Suprapubic skin (tissue), 4 donors: ENCODE measurements around the gene ZBTB7B. TPM values are rescaled to one million over a fixed set of nuclear protein-coding genes. Genes with fewer than 3 reads are reported as not detected.
"Not testable (repeated sequence)": the region's sequence is repeated elsewhere in the genome, so short reads cannot be mapped to it uniquely, and the experiment has no call there.

Experiments
- DNase-seq, 2 donors: peaks; one replicate each; pipeline ENCODE4 v3.0.0-alpha.2; 2019; ENCODE audit warnings: low spot score in 2 of 2
- H3K27ac ChIP-seq: fragments of 200-600 bp; sonication (generic); one replicate; pipeline ENCODE4 v1.5.1; 2019
- H3K27me3 ChIP-seq: fragments of 200-600 bp; sonication (generic); one replicate; pipeline ENCODE4 v1.5.1; 2019
- H3K36me3 ChIP-seq: fragments of 200-600 bp; sonication (generic); one replicate; pipeline ENCODE4 v1.5.1; 2019
- H3K4me1 ChIP-seq: fragments of 200-600 bp; sonication (generic); one replicate; pipeline ENCODE4 v1.5.1; 2019
- H3K4me3 ChIP-seq: fragments of 200-600 bp; sonication (generic); one replicate; pipeline ENCODE4 v1.5.1; 2019; ENCODE audit warnings: mild to moderate bottlenecking
- H3K9me3 ChIP-seq: fragments of 200-600 bp; sonication (generic); one replicate; pipeline ENCODE4 v1.5.1; 2019
- CTCF ChIP-seq, 2 donors: fragments of 200-600 bp in 1 of 2; fragments of 450-650 bp in 1 of 2; sonication (generic) in 1 of 2; IDR thresholded peaks; one replicate each; pipeline ENCODE4 v1.5.1; 2016 to 2019; ENCODE audit warnings: antibody characterized with exemption in 2 of 2, mild to moderate bottlenecking in 1 of 2, moderate library complexity in 1 of 2
- EP300 ChIP-seq: sonication (generic); formaldehyde crosslinking; IDR thresholded peaks from one replicate; pipeline ENCODE4 v1.6.1; 2017; ENCODE audit warnings: antibody characterized with exemption
- POLR2A ChIP-seq, 2 donors: fragments of 450-650 bp; IDR thresholded peaks; one replicate each; pipeline ENCODE4 v1.6.1; 2017; ENCODE audit warnings: antibody characterized with exemption in 2 of 2, mild to moderate bottlenecking in 2 of 2, moderate library complexity in 2 of 2
- POLR2AphosphoS5 ChIP-seq, 3 donors: sonication (generic); formaldehyde crosslinking; IDR thresholded peaks; one replicate each; pipeline ENCODE4 v1.6.1; 2017; ENCODE audit warnings: antibody characterized with exemption in 3 of 3
- WGBS: methylation state at CpG from one replicate; pipeline ENCODE4 v1.1.5; 2018; 5-methylcytosine and 5-hydroxymethylcytosine counted together
- total RNA-seq, 4 donors: library from RNA; depleted of rRNA; stranded (reverse); fragments of >200 nt; gene quantifications; one replicate each; pipeline ENCODE4 v1.1.0, GENCODE V29; 2016

ZBTB7B gene
- total RNA-seq, 4 donors from 2014 or later, result 238 to 243 (median 239) TPM

GRCh38 chr1:154993572-154994268 lies 8.9 kb upstream of the ZBTB7B start, which contains the start of gene LENEP:
Gene LENEP (plus strand): TSS chr1:154993586. CDS start chr1:154993608, 22 bp downstream.
- Histone ChIP-seq H3K9me3 (no peaks in the 10 kb centered on the region), H3K36me3 (peaks cover 36% of the 10 kb centered on the region), H3K4me1 (peaks cover 15% of the 10 kb centered on the region), H3K4me3 (no peak within 1 kb of the TSS), H3K27ac (no peak within 1 kb of the TSS), H3K27me3 (no peaks in the 10 kb centered on the region)
- 77% methylated on average over 6 of the region's 8 CpGs for WGBS
- TF ChIP-seq POLR2A (IDR thresholded peaks at IDR 0.05) (no peak), EP300 (no peak), POLR2AphosphoS5 (IDR thresholded peaks at IDR 0.05) (no peak), CTCF (IDR thresholded peaks at IDR 0.05) (no peak)
- peak in 1 of 2 donors; percentile 52 for DNase-seq

GRCh38 chr1:154994269-154994587 lies 8.4 kb upstream of the ZBTB7B start:
- 32% methylated on average over 1 of the region's 1 CpG for WGBS
- Histone ChIP-seq H3K27me3 (no peaks in the 10 kb centered on the region), H3K4me3 (no peak overlapping the region), H3K27ac (no peak overlapping the region), H3K36me3 (peaks cover 31% of the 10 kb centered on the region), H3K9me3 (no peaks in the 10 kb centered on the region), H3K4me1 (peaks cover 19% of the 10 kb centered on the region)
- DNase-seq, result no peak
- no peak for TF ChIP-seq POLR2A (IDR thresholded peaks at IDR 0.05)
- TF ChIP-seq POLR2AphosphoS5 (IDR thresholded peaks at IDR 0.05), result no peak
- TF ChIP-seq CTCF (IDR thresholded peaks at IDR 0.05), result no peak
- no peak for TF ChIP-seq EP300

GRCh38 chr1:154994591-154994990 lies 8.0 kb upstream of the ZBTB7B start:
- H3K9me3 ChIP-seq, result no peaks in the 10 kb centered on the region
- no peaks in the 10 kb centered on the region for H3K27me3 ChIP-seq
- H3K4me3 ChIP-seq, result no peak overlapping the region
- H3K36me3 ChIP-seq, result peaks cover 28% of the 10 kb centered on the region
- TF ChIP-seq POLR2A (IDR thresholded peaks at IDR 0.05) (no peak), POLR2AphosphoS5 (IDR thresholded peaks at IDR 0.05) (no peak), EP300 (no peak), CTCF (IDR thresholded peaks at IDR 0.05) (no peak)
- 63% methylated on average over 3 of the region's 3 CpGs for WGBS
- H3K27ac ChIP-seq, result no peak overlapping the region
- H3K4me1 ChIP-seq, result peaks cover 20% of the 10 kb centered on the region
- DNase-seq, result peak in 1 of 2 donors; percentile 24

- H3K27me3 ChIP-seq, H3K27ac ChIP-seq, H3K4me3 ChIP-seq, H3K9me3 ChIP-seq: not testable (repeated sequence)
- H3K36me3 ChIP-seq, result peaks cover 19% of the 10 kb centered on the region
- peaks cover 29% of the 10 kb centered on the region for H3K4me1 ChIP-seq
- peak in 1 of 2 donors; percentile 24 for TF ChIP-seq CTCF (IDR thresholded peaks at IDR 0.05)
- peak in 1 of 2 donors; percentile 67 for DNase-seq
- whole genome bisulfite sequencing, result 52% methylated on average over 13 of the region's 13 CpGs
These were observed 7.2 kb upstream of the ZBTB7B start for GRCh38 chr1:154995301-154995983.

GRCh38 chr1:154996966-154997701 lies 5.5 kb upstream of the ZBTB7B start:
- H3K4me3 ChIP-seq, result no peak overlapping the region
- DNase-seq, result peak in 1 of 2 donors; percentile 48
- H3K9me3 ChIP-seq, result no peaks in the 10 kb centered on the region
- H3K27ac ChIP-seq, result no peak overlapping the region
- H3K27me3 ChIP-seq, result no peaks in the 10 kb centered on the region
- no peak for TF ChIP-seq POLR2AphosphoS5 (IDR thresholded peaks at IDR 0.05)
- no peak for TF ChIP-seq CTCF (IDR thresholded peaks at IDR 0.05)
- no peak for TF ChIP-seq POLR2A (IDR thresholded peaks at IDR 0.05)
- no peak for TF ChIP-seq EP300
- 83% methylated on average over 15 of the region's 15 CpGs for WGBS
- H3K36me3 ChIP-seq, result peaks cover 6% of the 10 kb centered on the region
- peaks cover 32% of the 10 kb centered on the region for H3K4me1 ChIP-seq
